Subcutaneous abdominal adipose tissue (tissue), 5 donors: ENCODE data around the gene C1orf94.
"Not testable (repeated sequence)": the region's sequence is repeated elsewhere in the genome, so short reads cannot be mapped to it uniquely, and the experiment has no call there.

Source experiments
- H3K27ac ChIP-seq: one replicate; pipeline ENCODE4 v1.7.0; 2013; ENCODE audit warnings: low read depth, mild to moderate bottlenecking, inconsistent platforms, low read length, moderate library complexity
- H3K27me3 ChIP-seq, 5 donors: one replicate each; pipeline ENCODE4 v1.7.0; 2013; ENCODE audit warnings: low read length in 5 of 5, inconsistent platforms in 1 of 5; ENCODE audit not compliant: control insufficient read depth in 5 of 5, insufficient read depth in 4 of 5
- H3K36me3 ChIP-seq, 5 donors: one replicate each; pipeline ENCODE4 v1.7.0; 2013; ENCODE audit warnings: low read length in 5 of 5; ENCODE audit not compliant: control insufficient read depth in 5 of 5, insufficient read depth in 5 of 5
- H3K4me1 ChIP-seq, 5 donors: one replicate each; pipeline ENCODE4 v1.7.0; 2013; ENCODE audit warnings: low read length in 5 of 5, mild to moderate bottlenecking in 3 of 5, moderate library complexity in 1 of 5; ENCODE audit not compliant: control insufficient read depth in 5 of 5, insufficient read depth in 5 of 5
- H3K4me3 ChIP-seq, 5 donors: one replicate each; pipeline ENCODE4 v1.7.0; 2013; ENCODE audit warnings: low read length in 5 of 5, low read depth in 1 of 5
- H3K9ac ChIP-seq, 5 donors: one replicate each; pipeline ENCODE4 v1.7.0; 2013; ENCODE audit warnings: low read length in 5 of 5, mild to moderate bottlenecking in 4 of 5, moderate library complexity in 3 of 5
- H3K9me3 ChIP-seq, 5 donors: one replicate each; pipeline ENCODE4 v1.7.0; 2013; ENCODE audit warnings: low read length in 5 of 5; ENCODE audit not compliant: control insufficient read depth in 5 of 5
- donor health status: healthy.
- donor health status: healthy.
- donor health status: healthy.
- donor health status: healthy.
- donor health status: healthy.

The C1orf94 gene

GRCh38 chr1:34164771-34165391 lies 11.8 kb upstream of the C1orf94 start, which contains the start of gene CSMD2:
TSS of gene CSMD2 (minus strand) at chr1:34165230. CDS start at chr1:34165097, 133 bp downstream.
- no peak within 1 kb of the TSS for H3K9ac ChIP-seq

GRCh38 chr1:34165422-34165921 lies 11.2 kb upstream of the C1orf94 start:
- no peak overlapping the region for H3K9ac ChIP-seq

More at GRCh38 chr1:34164771-34165391, 11.8 kb upstream of the C1orf94 start, which contains the start of gene CSMD2:
- Histone ChIP-seq H3K27ac (no peak within 1 kb of the TSS), H3K9me3 (no peaks in the 10 kb centered on the region), H3K27me3 (peaks cover 7 to 53% (median 41%) of the 10 kb centered on the region in 5 donors), H3K4me1 (peaks cover 0 to 35% (median 29%) of the 10 kb centered on the region in 5 donors), H3K36me3 (no peaks in the 10 kb centered on the region), H3K4me3 (peak within 1 kb of the TSS in 4 of 5 donors; percentile 36 to 54 (median 48))

GRCh38 chr1:34166191-34166624 lies 10.5 kb upstream of the C1orf94 start:
- Histone ChIP-seq H3K27ac (no peak overlapping the region), H3K4me3 (no peak overlapping the region), H3K4me1 (peaks cover 0 to 35% (median 29%) of the 10 kb centered on the region in 5 donors), H3K27me3 (peaks cover 7 to 51% (median 33%) of the 10 kb centered on the region in 5 donors), H3K9me3 (no peaks in the 10 kb centered on the region), H3K36me3 (no peaks in the 10 kb centered on the region), H3K9ac (no peak overlapping the region)

More at GRCh38 chr1:34165422-34165921, 11.2 kb upstream of the C1orf94 start:
- Histone ChIP-seq H3K4me1 (peaks cover 0 to 35% (median 29%) of the 10 kb centered on the region in 5 donors), H3K4me3 (peak overlapping the region in 1 of 5 donors; percentile 54), H3K27me3 (peaks cover 7 to 49% (median 35%) of the 10 kb centered on the region in 5 donors), H3K27ac (no peak overlapping the region), H3K36me3 (no peaks in the 10 kb centered on the region), H3K9me3 (no peaks in the 10 kb centered on the region)

DNA sequence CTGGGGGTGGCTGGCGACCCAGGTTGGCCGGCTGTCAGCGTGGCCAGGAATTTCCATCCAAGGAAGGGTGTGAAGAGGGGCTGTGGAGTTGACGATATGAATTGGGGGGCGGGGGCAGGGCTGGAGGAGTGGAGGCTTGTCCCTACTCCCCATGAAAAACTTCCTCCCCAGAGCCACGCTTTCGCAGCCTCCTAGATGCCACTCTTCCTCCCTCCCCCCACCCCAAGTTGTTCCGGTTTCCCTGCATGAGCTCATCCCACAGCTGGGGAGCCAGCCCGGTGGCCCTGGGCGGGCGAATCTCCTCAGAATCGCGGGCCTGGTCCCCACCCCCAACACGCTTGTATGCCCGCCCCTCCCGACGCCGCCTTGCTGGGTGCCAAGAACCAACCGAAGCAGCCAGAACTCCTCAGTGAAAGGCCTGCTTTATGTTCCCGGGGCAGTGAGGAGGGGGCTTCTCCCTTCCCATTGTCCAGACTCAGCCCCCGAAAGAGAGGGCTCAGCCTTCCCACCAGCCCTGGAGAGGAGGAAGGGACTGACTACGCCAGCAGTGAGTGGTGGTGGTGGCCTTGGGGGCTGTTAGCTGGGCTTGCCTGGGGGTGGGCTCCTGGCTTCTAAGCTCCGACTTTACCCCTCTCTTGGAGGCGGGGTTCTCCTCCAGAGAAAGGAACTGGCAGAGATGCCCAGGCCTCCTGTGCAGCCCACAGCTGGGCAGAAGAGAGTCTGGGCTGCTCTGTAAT lies 9.9 kb upstream of the C1orf94 start:
- no peaks in the 10 kb centered on the region for H3K9me3 ChIP-seq
- H3K27ac ChIP-seq, result no peak overlapping the region
- no peaks in the 10 kb centered on the region for H3K36me3 ChIP-seq
- no peak overlapping the region for H3K4me3 ChIP-seq
- H3K9ac ChIP-seq, result no peak overlapping the region
- H3K4me1 ChIP-seq, result peaks cover 0 to 35% (median 29%) of the 10 kb centered on the region in 5 donors
- H3K27me3 ChIP-seq, result peaks cover 7 to 51% (median 33%) of the 10 kb centered on the region in 5 donors

- Histone ChIP-seq H3K4me1 (peaks cover 0 to 35% (median 29%) of the 10 kb centered on the region in 5 donors), H3K36me3 (no peaks in the 10 kb centered on the region), H3K9ac (no peak overlapping the region), H3K9me3 (no peaks in the 10 kb centered on the region), H3K27ac (no peak overlapping the region), H3K4me3 (no peak overlapping the region), H3K27me3 (peaks cover 7 to 51% (median 31%) of the 10 kb centered on the region in 5 donors)
Measured at GRCh38 chr1:34167389-34167788, 9.3 kb upstream of the C1orf94 start.

DNA sequence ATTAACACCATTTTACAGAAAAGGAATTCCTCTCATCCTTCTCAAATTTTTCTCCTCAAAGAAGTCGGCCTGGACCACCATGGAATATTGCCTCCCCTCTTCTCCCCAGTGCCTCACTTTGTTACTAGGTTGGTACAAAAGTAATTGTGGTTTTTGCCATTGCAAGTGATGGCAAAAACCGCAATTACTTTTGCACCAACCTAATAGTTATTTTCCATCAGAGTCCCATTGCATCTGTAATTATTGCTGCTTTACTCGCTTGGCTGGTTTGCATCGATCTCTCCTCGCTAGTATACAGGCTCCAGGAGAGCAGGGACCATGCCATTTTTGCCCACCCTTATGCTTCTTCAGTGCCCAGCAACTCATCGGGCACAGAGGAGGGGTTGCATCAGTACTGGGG lies 963 bp upstream of the C1orf94 start:
- Histone ChIP-seq H3K27me3 (peaks cover 8 to 45% (median 29%) of the 10 kb centered on the region in 5 donors), H3K36me3 (no peaks in the 10 kb centered on the region), H3K4me3 (no peak overlapping the region), H3K27ac (no peak overlapping the region), H3K9me3 (no peaks in the 10 kb centered on the region), H3K9ac (no peak overlapping the region), H3K4me1 (peaks cover 0 to 6% (median 3%) of the 10 kb centered on the region in 5 donors)

DNA sequence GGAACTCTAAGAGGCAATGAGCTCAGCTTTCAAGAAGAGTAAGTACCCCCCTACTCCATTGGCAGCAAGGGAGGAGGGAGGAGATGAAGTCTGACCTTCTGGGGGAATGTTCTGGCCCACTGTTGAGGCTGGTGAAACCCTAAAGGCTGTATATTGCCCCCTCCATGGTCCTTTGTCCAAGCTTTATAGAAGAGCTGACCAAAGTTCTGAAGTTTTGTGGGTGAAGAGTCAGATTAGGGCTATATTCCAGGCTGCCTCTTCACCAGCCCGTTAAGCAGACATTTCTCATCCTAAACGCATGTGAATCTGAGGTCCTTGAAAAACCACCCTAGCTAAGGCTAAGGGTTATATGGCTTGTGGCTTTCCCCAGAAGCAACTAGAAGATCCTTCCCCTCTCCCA lies 1.4 kb downstream of the C1orf94 start:
- no peak overlapping the region for H3K9ac ChIP-seq
- no peaks in the 10 kb centered on the region for H3K36me3 ChIP-seq
- H3K27me3 ChIP-seq, result peaks cover 8 to 41% (median 27%) of the 10 kb centered on the region in 5 donors
- H3K4me1 ChIP-seq, result peaks cover 0 to 6% (median 3%) of the 10 kb centered on the region in 5 donors
- H3K9me3 ChIP-seq, result no peaks in the 10 kb centered on the region
- H3K27ac ChIP-seq, result no peak overlapping the region
- no peak overlapping the region for H3K4me3 ChIP-seq

DNA sequence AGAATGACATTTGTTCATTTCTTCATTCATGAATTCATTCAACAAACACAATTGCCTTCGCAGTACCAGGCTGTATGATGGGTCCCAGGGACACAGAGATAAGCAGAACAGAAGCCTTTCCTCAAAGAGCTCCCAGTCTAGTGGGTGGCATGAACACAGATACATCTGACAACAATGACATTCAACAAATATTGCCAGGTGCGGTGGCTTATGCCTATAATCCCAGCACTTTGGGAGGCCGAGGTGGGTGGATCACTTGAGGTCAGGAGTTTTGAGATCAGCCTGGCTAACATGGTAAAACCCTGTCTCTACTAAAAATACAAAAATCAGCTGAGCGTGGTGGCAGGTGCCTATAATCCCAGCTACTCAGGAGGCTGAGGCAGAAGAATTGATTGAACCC lies 6.7 kb downstream of the C1orf94 start:
- H3K36me3 ChIP-seq, H3K27ac ChIP-seq, H3K9ac ChIP-seq, H3K9me3 ChIP-seq, H3K4me3 ChIP-seq, H3K4me1 ChIP-seq: not testable (repeated sequence)
- peaks cover 0 to 17% (median 15%) of the 10 kb centered on the region in 5 donors for H3K27me3 ChIP-seq

DNA sequence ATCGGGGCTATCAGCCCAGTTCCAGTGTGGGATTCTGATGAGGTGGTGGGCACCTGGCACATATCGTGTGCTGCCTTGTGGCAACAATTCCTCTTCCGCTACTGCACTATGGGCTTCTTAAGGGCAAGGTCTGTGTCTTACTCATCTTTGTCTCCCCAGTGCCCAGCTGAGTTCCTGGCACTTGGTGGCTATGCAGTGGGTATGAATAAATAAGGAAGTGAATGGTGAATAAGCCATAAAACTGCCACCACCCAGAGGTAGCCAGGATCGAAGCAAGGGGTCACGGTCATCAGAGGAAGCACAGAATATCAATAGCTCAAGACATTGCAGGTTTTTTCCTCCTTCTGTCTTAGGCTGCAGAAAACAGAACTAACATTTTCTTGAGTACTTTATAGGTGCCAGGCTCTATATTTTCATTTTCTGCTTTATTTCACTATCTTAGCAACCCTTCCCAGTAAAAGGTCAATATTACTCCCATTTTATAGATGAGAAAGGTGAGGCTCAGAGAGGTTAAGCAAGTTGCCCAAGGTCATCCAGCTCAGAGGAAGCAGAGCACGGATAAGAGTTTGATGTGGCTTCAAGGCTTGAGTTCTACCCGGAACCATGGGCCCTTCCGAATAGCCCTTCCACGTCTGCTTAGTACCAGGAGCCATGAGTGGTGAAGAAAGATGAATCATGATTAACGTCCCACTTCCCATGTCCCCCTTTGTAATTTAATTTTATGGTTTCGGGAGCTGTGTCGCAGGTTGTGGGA lies 10.2 kb downstream of the C1orf94 start:
- H3K9ac ChIP-seq, result no peak overlapping the region

More for the DNA sequence above, 10.2 kb downstream of the C1orf94 start:
- H3K27ac ChIP-seq, result no peak overlapping the region
- no peak overlapping the region for H3K4me3 ChIP-seq
- H3K4me1 ChIP-seq, result no peaks in the 10 kb centered on the region
- H3K27me3 ChIP-seq, result peaks cover 0 to 18% (median 17%) of the 10 kb centered on the region in 5 donors
- no peaks in the 10 kb centered on the region for H3K36me3 ChIP-seq
- H3K9me3 ChIP-seq, result peaks cover 0 to 20% (median 17%) of the 10 kb centered on the region in 5 donors
